CD4-positive, alpha-beta T cell treated with Interferon gamma for 1 hour (primary cell): ENCODE results near the gene FHAD1.
A peak's percentile ranks its signal among the peaks of the same experiment; 100 is the strongest.

Source experiments
- DNase-seq: peaks from one replicate; pipeline ENCODE4 v3.0.0-alpha.2; 2020

FHAD1 gene

DNA sequence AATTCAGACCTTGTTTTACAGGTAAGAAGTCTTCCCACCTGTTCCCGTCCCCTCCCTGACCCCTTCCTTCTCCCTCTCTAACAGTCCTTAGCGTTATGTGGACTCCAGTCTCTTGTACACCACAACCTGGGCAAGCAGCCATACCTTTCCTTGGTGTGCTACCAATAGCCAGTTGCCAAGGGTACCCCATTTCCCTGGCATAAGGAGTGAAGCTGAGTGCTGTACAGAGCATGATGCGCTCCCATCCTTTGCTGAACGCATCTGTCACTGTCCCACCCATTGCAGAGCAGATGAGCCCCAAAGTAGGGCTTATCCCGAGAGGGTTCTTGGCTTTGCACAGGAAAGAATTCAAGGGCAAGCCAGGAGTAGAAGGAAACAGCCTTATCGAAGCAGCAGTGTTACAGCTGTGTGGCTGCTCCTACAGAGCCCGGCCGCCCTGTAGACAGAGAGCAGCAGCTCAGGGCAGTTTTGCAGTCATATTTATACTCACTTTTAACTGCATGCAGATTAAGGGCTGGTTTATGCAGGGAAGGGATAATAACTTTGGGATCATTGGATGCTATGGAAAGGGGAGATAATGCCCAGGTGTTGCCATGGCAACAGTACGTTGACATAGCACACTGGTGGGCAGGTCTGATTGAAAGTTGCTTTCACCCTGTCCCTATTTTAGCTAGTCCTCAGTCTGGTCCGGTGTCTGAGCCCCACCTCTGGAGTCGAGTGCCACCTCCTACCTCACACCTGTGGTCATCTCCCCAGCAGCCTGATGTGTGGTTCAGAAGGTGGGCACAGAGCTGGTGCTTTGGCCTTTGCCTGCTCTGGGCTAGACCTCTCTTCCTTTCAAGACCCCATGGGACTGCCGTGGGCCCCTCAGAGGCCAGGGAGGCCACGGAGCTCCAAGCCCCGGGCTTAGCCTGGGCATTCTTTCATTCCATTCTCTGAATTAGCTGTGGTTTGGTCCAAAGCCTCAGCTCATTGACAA is 5.1 kb downstream of the FHAD1 start:
- no peak for DNase-seq

DNA sequence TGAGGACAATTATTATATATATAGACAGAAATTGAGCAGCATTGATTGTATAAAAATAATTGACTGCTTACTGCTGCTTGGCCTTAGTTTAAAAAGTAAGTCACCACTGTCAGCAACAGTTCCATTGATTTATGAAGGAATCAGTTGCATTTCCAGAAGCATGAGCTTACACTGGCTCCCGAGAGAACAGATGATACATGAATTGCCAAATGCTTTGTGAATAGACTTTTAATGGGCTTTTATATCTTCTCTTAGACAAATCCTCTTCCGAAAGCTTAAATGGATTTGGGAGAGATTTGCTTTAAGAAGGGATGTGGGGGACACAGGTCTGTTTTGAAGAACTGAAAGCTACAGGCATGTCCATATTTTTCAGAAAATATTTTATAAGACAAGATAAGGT is 7.5 kb downstream of the FHAD1 start:
- DNase-seq, result no peak

- DNase-seq, result no peak
These were observed 8.6 kb downstream of the FHAD1 start for GRCh38 chr1:15255582-15256149.

DNA sequence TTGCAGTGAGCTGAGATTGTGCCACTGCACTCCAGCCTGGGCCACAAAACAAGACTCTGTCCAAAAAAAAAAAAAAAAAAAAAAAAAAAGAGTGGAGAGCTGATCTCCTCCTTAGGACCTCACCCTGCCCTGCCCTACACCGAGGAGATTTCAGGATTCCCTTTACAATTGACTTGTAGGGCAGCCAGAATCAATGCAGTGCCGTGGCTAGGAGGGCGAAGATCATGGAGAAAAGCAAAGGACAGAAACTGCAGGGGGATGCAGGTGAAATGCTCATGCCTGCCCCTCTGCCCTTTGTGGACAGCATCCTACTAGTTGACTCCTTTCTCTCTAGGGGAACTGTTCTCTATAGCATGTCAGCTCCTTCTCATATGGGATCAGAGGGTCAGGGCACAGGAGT is 9.6 kb downstream of the FHAD1 start:
- no peak for DNase-seq

- no peak for DNase-seq
These were observed 10.3 kb downstream of the FHAD1 start for GRCh38 chr1:15257309-15257708.

DNA sequence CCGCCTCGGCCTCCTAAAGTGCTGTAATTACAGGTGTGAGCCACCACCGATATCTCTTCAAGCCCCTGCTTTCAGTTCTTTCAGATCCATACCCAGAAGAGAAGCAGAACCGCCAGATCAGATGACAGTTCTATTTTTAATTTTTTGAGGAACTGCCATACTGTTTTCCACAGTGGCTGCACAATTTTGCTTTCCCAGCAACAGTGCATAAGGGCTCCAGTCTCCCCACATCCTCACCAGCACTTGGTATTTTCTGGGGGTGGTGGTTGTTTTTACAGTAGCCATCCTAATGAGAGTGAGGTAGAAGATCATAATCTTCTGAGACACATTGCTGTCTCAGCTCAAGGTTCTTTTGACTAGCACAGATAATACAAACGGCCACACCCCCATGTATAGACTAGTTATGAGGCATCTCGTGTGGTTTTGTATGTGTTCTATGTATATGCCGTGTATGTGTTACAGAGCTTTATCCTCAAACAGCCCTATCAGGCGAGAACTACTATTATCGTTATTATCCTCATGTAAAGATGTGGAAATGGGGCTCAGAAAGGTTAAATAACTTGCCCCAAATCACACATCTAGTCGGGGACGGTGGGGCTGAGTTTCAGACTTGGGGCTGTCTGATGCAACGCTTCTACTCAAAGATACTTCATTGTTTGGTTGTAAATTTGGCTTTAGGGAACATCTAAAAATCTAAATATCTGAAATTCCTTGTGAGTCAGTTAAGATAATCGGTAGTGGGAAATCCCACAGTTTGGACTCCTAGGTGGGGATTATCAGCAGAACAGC is 12.0 kb downstream of the FHAD1 start:
- no peak for DNase-seq

DNA sequence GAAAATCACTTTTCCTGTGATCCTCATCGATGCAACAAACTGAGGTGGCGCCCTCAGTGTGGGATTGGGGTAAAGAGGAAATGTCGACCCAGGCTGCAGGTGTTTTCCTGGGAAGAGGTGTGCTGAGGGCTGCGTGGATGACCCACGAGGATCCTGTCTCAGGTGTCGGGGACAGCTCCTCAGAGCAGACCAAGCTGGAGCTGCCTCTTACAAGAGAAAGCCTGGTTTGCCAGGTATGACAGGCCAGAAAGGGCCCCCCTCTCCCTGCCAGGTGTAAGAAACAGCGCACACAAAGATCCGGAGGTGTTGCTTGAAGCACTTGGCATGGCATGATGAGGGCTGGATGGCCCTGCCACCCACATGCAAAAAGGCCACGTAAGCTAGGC is 12.6 kb downstream of the FHAD1 start:
- DNase-seq, result no peak

DNA sequence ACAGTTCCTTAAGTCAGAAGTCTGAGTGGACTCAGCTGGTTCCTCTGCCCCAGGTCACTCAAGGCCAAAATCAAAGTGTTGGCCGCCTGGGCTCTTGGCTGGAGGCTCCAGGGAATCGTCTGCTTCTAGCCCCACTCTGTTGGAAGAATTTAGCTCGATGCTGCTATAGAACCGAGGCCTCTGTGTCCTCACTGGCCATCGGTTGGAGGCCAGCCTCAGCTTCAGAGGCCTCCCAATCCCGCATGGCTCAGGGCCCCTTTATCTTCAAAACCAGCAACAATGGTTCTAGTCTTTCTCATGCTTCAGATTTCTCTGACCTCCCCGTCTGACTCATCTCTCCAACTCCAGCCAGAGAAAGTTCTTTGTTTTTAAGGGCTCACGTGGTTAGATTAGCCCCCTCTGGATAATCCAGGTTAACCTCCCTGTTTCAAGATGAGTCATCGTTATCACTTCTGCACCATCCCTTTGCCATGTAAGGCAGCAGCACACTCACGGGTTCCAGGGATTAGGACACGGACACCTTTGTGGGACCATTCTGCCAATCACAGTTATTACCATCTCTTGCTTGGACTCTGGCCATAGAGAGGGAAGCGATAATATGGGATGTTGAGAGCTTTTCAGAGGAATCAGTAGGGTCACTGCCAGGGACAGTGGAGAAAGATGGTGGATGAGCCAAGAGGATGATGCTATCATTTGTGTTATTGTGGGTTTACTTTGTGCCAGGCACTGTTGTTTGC is 13.6 kb downstream of the FHAD1 start:
- DNase-seq, result no peak

GRCh38 chr1:15261155-15262002 is 14.4 kb downstream of the FHAD1 start:
- peak; percentile 78 for DNase-seq

DNA sequence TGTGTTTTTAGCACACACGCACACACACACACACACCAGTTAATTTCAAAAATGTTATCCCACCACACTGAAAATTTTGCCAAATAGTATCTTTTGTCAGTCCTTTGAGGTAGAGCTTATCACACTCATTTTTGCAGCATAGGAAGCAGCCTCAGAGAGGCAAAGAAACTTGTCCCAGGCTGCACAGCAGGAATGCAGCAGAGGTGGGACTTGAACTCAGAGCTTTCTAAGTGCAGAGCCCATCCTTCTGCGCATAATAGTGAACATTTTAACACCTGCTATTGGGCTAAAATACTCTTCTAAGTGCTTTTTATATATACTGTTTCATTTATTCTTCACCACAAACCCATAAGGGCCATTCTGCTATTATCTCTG is 15.0 kb downstream of the FHAD1 start:
- no peak for DNase-seq

GRCh38 chr1:15262706-15263105 is 15.7 kb downstream of the FHAD1 start:
- DNase-seq, result no peak

GRCh38 chr1:15264769-15265168 is 17.7 kb downstream of the FHAD1 start:
- DNase-seq, result no peak

GRCh38 chr1:15271196-15271595 is 24.2 kb downstream of the FHAD1 start:
- no peak for DNase-seq

- peak; percentile 25 for DNase-seq
These were observed 25.2 kb downstream of the FHAD1 start for GRCh38 chr1:15272009-15272781.

- no peak for DNase-seq
These were observed 25.7 kb downstream of the FHAD1 start for GRCh38 chr1:15272782-15273127.

GRCh38 chr1:15273274-15273673 is 26.3 kb downstream of the FHAD1 start:
- no peak for DNase-seq

DNA sequence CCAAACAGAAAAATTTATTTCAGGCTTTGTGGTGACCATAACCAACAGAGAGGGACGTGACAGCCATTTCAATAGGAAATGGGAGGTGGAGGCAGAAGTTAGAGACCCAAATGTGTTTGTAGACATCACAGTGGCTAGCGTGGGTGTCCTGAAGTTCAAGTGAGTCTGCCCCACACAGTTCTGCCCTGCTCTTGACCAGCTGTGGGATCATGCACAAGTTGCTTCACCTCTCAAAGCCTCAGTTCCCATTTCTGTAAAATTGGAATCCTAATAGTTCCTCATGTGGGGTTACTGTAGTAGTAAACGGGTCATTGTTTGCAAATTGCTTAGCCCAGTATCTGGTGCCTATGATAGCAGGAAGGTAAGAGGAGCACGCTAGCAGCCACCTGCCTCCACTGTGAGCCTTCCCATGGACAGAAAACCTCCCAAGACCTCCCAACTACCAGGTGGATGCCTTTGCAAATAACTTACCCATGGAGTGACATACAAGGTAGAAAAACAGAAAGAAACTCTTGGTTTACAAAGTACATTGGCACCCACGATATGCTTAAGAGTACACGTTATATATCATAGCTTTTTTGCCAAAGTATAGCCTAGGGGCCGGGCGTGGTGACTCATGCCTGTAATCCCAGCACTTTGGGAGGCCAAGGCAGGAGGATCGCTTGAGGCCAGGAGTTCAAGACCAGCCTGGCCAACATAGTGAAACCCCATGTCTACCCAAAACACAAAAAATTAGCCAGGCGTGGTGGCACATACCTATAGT is 29.1 kb downstream of the FHAD1 start:
- DNase-seq, result no peak

- DNase-seq, result no peak
These were observed 29.8 kb downstream of the FHAD1 start for GRCh38 chr1:15276691-15277446.

- no peak for DNase-seq
These were observed 30.4 kb downstream of the FHAD1 start for GRCh38 chr1:15277447-15277838.

GRCh38 chr1:15277933-15278332 is 30.9 kb downstream of the FHAD1 start:
- no peak for DNase-seq
